ENCODE results near the gene HES3. TPM values are rescaled to one million over a fixed set of nuclear protein-coding genes. Genes with fewer than 3 reads are reported as not detected.
"Not testable (repeated sequence)": the region's sequence is repeated elsewhere in the genome, so short reads cannot be mapped to it uniquely, and the experiment has no call there.

The HES3 gene
- total RNA-seq, 2 experiments from 2014 or later: not detected

DNA sequence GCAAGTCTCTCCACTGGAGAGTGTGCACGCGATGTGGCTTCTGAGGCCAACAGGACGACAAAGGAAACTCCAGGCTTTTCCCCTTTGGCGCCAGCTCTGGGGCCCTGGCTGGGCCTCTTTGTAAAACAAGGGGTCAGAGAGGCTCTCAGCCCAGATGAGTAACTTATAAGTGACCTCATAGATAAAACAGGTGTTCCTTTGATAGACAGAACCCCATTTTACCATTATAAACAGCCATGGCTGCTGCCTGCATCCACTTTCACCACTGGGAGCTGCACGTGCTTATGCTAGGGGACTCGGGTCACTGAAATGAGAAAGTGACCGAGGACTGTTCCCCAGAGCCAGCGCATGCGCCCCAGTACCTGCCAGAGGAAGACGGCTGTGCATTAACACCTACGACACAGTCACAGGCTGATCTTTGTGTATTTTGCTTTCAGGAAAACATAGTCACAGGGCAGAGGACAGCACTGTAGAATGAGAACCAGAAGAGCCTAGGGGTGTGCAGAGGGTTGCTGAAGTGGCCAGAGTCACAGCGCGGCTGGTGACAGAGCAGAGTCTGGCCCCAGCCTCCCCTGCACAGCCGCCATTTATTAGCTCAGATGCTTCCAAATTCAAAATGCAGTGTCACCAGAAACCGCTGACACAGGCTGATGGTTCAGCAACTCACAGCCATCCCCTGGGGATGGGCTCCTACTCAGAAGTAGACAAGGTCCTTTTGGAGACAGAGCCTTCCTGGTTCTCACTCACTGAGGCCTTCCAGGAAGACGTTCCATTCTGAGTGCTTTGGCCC, 25.4 kb upstream of the HES3 start:
- H3K9me3 ChIP-seq (ENCODE audit: low read length): no peaks in the 10 kb centered on the region
- no peak for DNase-seq (ENCODE audit: low spot score)
- no peaks in the 10 kb centered on the region for H3K4me1 ChIP-seq (ENCODE audit: insufficient read depth, low read length, poor library complexity, severe bottlenecking)
- H3K27ac ChIP-seq (ENCODE audit: low read depth, low read length, poor library complexity, severe bottlenecking): no peak overlapping the region
- no peak overlapping the region for H3K4me3 ChIP-seq (ENCODE audit: low read depth, low read length, poor library complexity, severe bottlenecking)
- no peaks in the 10 kb centered on the region for H3K79me2 ChIP-seq (ENCODE audit: insufficient read depth, low read depth, low read length)
- intact Hi-C loops (cut with micrococcal nuclease; ENCODE audit: unreplicated experiment): no loop called here
- CTCF ChIA-PET (ENCODE audit: unreplicated experiment): no interaction called here
- TF ChIP-seq, protein P1, sequence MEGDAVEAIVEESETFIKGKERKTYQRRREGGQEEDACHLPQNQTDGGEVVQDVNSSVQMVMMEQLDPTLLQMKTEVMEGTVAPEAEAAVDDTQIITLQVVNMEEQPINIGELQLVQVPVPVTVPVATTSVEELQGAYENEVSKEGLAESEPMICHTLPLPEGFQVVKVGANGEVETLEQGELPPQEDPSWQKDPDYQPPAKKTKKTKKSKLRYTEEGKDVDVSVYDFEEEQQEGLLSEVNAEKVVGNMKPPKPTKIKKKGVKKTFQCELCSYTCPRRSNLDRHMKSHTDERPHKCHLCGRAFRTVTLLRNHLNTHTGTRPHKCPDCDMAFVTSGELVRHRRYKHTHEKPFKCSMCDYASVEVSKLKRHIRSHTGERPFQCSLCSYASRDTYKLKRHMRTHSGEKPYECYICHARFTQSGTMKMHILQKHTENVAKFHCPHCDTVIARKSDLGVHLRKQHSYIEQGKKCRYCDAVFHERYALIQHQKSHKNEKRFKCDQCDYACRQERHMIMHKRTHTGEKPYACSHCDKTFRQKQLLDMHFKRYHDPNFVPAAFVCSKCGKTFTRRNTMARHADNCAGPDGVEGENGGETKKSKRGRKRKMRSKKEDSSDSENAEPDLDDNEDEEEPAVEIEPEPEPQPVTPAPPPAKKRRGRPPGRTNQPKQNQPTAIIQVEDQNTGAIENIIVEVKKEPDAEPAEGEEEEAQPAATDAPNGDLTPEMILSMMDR (conservative IDR thresholded peaks at IDR 0.05; ENCODE audit: low read length): no peak
- no peak for TF ChIP-seq EZH2phosphoT487 (IDR thresholded peaks at IDR 0.05; ENCODE audit: borderline replicate concordance, low read depth, low read length)
- H3K4me2 ChIP-seq (ENCODE audit: low read length): no peak overlapping the region
- no peak overlapping the region for H2AFZ ChIP-seq (ENCODE audit: low read length)
- H3K36me3 ChIP-seq (ENCODE audit: insufficient read depth, low read length): peaks cover 36% of the 10 kb centered on the region
- no peaks in the 10 kb centered on the region for H4K20me1 ChIP-seq (ENCODE audit: insufficient read depth, low read length)
- H3K9me2 ChIP-seq (ENCODE audit: insufficient read depth, low read length): no peaks in the 10 kb centered on the region
- no TSS peak for BruUV-seq (replicated peaks)
- POLR2A ChIA-PET: no interaction called here

DNA sequence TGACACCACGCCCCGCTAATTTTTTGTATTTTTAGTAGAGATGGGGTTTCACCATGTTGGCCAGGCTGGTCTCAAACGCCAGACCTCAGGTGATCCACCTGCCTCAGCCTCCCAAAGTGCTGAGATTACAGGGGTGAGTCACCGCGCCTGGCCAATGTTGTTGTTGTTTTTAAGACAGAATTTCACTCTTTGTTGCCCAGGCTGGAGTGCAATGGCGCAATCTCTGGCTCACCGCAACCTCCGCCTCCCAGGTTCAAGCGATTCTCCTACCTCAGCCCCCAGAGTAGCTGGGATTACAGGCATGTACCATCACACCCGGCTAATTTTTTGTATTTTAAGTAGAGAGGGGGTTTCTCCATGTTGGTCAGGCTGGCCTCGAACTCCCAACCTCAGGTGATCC, 24.3 kb upstream of the HES3 start:
- H4K20me1 ChIP-seq (ENCODE audit: insufficient read depth, low read length); H3K9me2 ChIP-seq (ENCODE audit: insufficient read depth, low read length); H3K4me1 ChIP-seq (ENCODE audit: insufficient read depth, low read length, poor library complexity, severe bottlenecking); intact Hi-C loops (cut with micrococcal nuclease; ENCODE audit: unreplicated experiment); POLR2A ChIA-PET; DNase-seq (ENCODE audit: low spot score); H3K9me3 ChIP-seq (ENCODE audit: low read length); H3K4me3 ChIP-seq (ENCODE audit: low read depth, low read length, poor library complexity, severe bottlenecking); H3K27ac ChIP-seq (ENCODE audit: low read depth, low read length, poor library complexity, severe bottlenecking); H2AFZ ChIP-seq (ENCODE audit: low read length); BruUV-seq (replicated peaks); H3K4me2 ChIP-seq (ENCODE audit: low read length); H3K79me2 ChIP-seq (ENCODE audit: insufficient read depth, low read depth, low read length): not testable (repeated sequence)
- CTCF ChIA-PET (ENCODE audit: unreplicated experiment): interaction anchor here (1.1 kb wide), 1 partner anchor 218 kb away, joined by 3 read pairs; no protein-coding TSS in a partner anchor
- peaks cover 47% of the 10 kb centered on the region for H3K36me3 ChIP-seq (ENCODE audit: insufficient read depth, low read length)

DNA sequence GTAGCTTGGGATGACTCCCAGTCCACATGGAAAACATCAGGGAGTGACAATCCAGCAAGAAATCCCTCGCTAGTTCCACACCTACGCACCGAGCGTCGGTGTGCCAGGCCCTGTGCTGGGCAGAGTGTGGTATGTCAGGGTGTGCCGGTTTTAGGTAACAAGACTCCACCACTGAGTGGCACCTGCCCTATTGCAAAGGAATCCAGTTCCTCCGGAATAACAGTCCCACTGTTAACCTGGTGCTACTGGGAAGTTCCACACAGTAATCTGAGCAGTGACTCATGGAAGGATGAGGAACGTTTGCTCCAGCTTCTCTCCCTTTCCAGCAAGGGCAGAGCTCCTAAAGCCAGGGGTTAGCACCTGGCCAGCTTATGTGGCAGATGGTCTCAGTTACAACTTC, 23.7 kb upstream of the HES3 start:
- no peak for DNase-seq (ENCODE audit: low spot score)

More for the DNA sequence above, 23.7 kb upstream of the HES3 start:
- Histone ChIP-seq H3K9me2 (ENCODE audit: insufficient read depth, low read length) (no peaks in the 10 kb centered on the region), H3K9me3 (ENCODE audit: low read length) (no peaks in the 10 kb centered on the region), H3K4me1 (ENCODE audit: insufficient read depth, low read length, poor library complexity, severe bottlenecking) (no peaks in the 10 kb centered on the region), H3K36me3 (ENCODE audit: insufficient read depth, low read length) (peaks cover 53% of the 10 kb centered on the region), H3K4me2 (ENCODE audit: low read length) (no peak overlapping the region), H3K4me3 (ENCODE audit: low read depth, low read length, poor library complexity, severe bottlenecking) (no peak overlapping the region), H2AFZ (ENCODE audit: low read length) (no peak overlapping the region), H3K79me2 (ENCODE audit: insufficient read depth, low read depth, low read length) (no peaks in the 10 kb centered on the region), H4K20me1 (ENCODE audit: insufficient read depth, low read length) (no peaks in the 10 kb centered on the region), H3K27ac (ENCODE audit: low read depth, low read length, poor library complexity, severe bottlenecking) (no peak overlapping the region)
- TF ChIP-seq, protein P1 (conservative IDR thresholded peaks at IDR 0.05; ENCODE audit: low read length): no peak
- TF ChIP-seq EZH2phosphoT487 (IDR thresholded peaks at IDR 0.05; ENCODE audit: borderline replicate concordance, low read depth, low read length): no peak
- BruUV-seq (replicated peaks): no TSS peak
- ChIA-PET POLR2A (no interaction called here), CTCF (ENCODE audit: unreplicated experiment) (interaction anchor here (1.1 kb wide), 1 partner anchor 218 kb away, joined by 3 read pairs; no protein-coding TSS in a partner anchor)
- intact Hi-C loops (cut with micrococcal nuclease; ENCODE audit: unreplicated experiment): no loop called here
